ENCODE results near the gene MYBPHL. TPM values are rescaled to one million over a fixed set of nuclear protein-coding genes. Genes with fewer than 3 reads are reported as not detected.

The MYBPHL gene
- total and polyA plus RNA-seq, 2 donors (not counting 1 experiment from before 2014, with no cell fraction given): not detected

DNA sequence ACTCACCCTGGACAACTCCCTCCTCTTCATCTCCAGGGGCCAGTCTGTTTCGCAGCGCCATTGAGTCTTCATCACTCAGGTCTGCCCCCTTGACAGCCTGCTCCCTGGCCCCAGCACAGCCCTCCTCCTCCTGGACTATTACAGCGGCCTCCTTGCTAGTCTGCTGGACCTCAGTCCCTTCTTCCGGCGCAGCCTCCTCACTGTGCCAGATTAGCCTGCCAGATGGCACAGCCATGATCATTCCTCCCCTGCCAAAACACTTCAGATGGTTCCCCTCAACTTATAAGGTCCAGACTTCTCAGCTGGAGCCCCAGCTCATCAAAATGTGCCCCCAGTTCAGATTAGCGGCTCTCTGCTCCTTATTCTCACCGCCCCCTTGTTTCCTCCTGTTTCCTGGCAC, 64.4 kb downstream of the MYBPHL start:
- H3K4me2 ChIP-seq (ENCODE audit: extremely low read depth, insufficient read depth, low read length): no peak overlapping the region
- no peaks in the 10 kb centered on the region for H3K79me2 ChIP-seq (ENCODE audit: control insufficient read depth, insufficient read depth, low read length)
- no peak overlapping the region for H3K4me3 ChIP-seq (replicated peaks in 1 of 4; ENCODE audit: control extremely low read depth in 1 of 4, insufficient read depth in 1 of 4, low read depth in 3 of 4, low read length in 4 of 4)
- H4K20me1 ChIP-seq (ENCODE audit: control insufficient read depth, extremely low read depth, insufficient read depth, low read length): no peaks in the 10 kb centered on the region
- no peak for TF ChIP-seq EZH2 (IDR thresholded peaks at IDR 0.05; ENCODE audit: low read length, missing control alignments)
- TF ChIP-seq, protein P1, sequence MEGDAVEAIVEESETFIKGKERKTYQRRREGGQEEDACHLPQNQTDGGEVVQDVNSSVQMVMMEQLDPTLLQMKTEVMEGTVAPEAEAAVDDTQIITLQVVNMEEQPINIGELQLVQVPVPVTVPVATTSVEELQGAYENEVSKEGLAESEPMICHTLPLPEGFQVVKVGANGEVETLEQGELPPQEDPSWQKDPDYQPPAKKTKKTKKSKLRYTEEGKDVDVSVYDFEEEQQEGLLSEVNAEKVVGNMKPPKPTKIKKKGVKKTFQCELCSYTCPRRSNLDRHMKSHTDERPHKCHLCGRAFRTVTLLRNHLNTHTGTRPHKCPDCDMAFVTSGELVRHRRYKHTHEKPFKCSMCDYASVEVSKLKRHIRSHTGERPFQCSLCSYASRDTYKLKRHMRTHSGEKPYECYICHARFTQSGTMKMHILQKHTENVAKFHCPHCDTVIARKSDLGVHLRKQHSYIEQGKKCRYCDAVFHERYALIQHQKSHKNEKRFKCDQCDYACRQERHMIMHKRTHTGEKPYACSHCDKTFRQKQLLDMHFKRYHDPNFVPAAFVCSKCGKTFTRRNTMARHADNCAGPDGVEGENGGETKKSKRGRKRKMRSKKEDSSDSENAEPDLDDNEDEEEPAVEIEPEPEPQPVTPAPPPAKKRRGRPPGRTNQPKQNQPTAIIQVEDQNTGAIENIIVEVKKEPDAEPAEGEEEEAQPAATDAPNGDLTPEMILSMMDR (conservative IDR thresholded peaks at IDR 0.05 in 1 of 2, IDR thresholded peaks at IDR 0.05 in 1 of 2; ENCODE audit: low read depth in 1 of 2, low read length in 2 of 2): no peak
- DNase-seq (ENCODE audit: low read depth in 2 of 2): peak; percentile 30 to 31
- no peak overlapping the region for H3K27ac ChIP-seq (ENCODE audit: insufficient read depth, low read length)
- no peaks in the 10 kb centered on the region for H3K9me3 ChIP-seq (ENCODE audit: control insufficient read depth, insufficient read depth, low read depth, low read length)
- H3K4me1 ChIP-seq (ENCODE audit: control insufficient read depth, extremely low read depth, insufficient read depth, low read length): peaks cover 18% of the 10 kb centered on the region
- peaks cover 2% of the 10 kb centered on the region for H3K27me3 ChIP-seq (ENCODE audit: control insufficient read depth, insufficient read depth, low read length)
- no peak overlapping the region for H3K9ac ChIP-seq (ENCODE audit: insufficient read depth, low read length)
- no peak overlapping the region for H2AFZ ChIP-seq (ENCODE audit: low read length)
- H3K36me3 ChIP-seq (ENCODE audit: control insufficient read depth, insufficient read depth, low read length): peaks cover 15% of the 10 kb centered on the region

Other genes starting within 250 kb of the MYBPHL start
- 59.1 and 66.6 TPM in 2 replicates for gene TAF13, start 231.0 kb downstream of the MYBPHL start, total RNA-seq
- gene TAF13, start 231.0 kb downstream of the MYBPHL start, polyA plus RNA-seq: 85.7 and 98.7 TPM in 2 replicates
- gene TMEM167B, start 216.2 kb downstream of the MYBPHL start, total RNA-seq: 39.5 and 52.2 TPM in 2 replicates
- 21.8 and 35.3 TPM in 2 replicates for gene TMEM167B, start 216.2 kb downstream of the MYBPHL start, polyA plus RNA-seq
- gene ELAPOR1, start 192.9 kb downstream of the MYBPHL start, total RNA-seq: 0.17 and 0.26 TPM in 2 replicates
- gene ELAPOR1, start 192.9 kb downstream of the MYBPHL start, polyA plus RNA-seq: 0.30 and 0.76 TPM in 2 replicates
- gene SARS1, start 93.1 kb downstream of the MYBPHL start, total RNA-seq: 429 and 437 TPM in 2 replicates
- 229 and 237 TPM in 2 replicates for gene SARS1, start 93.1 kb downstream of the MYBPHL start, polyA plus RNA-seq
- 3.1 and 3.5 TPM in 2 replicates for gene CELSR2, start 57.5 kb downstream of the MYBPHL start, total RNA-seq
- gene CELSR2, start 57.5 kb downstream of the MYBPHL start, polyA plus RNA-seq: 0.67 and 1.2 TPM in 2 replicates
- gene PSRC1, start 23.9 kb downstream of the MYBPHL start, total RNA-seq: 4.1 and 8.3 TPM in 2 replicates
- gene PSRC1, start 23.9 kb downstream of the MYBPHL start, polyA plus RNA-seq: 9.9 and 18.5 TPM in 2 replicates
- gene SORT1, start 90.9 kb upstream of the MYBPHL start, total RNA-seq: 12.8 and 37.5 TPM in 2 replicates
- 17.0 and 27.5 TPM in 2 replicates for gene SORT1, start 90.9 kb upstream of the MYBPHL start, polyA plus RNA-seq
- gene PSMA5, start 119.4 kb upstream of the MYBPHL start, total RNA-seq: 39.0 and 41.0 TPM in 2 replicates
- 142 and 145 TPM in 2 replicates for gene PSMA5, start 119.4 kb upstream of the MYBPHL start, polyA plus RNA-seq
- 0.26 and 1.7 TPM in 2 replicates for gene SYPL2, start 159.5 kb upstream of the MYBPHL start, total RNA-seq
- 1.8 and 1.9 TPM in 2 replicates for gene SYPL2, start 159.5 kb upstream of the MYBPHL start, polyA plus RNA-seq
- gene ATXN7L2, start 176.9 kb upstream of the MYBPHL start, total RNA-seq: 1.5 and 2.0 TPM in 2 replicates
- gene ATXN7L2, start 176.9 kb upstream of the MYBPHL start, polyA plus RNA-seq: 0.86 and 1.6 TPM in 2 replicates
- 5.1 and 6.6 TPM in 2 replicates for gene CYB561D1, start 187.1 kb upstream of the MYBPHL start, total RNA-seq
- gene CYB561D1, start 187.1 kb upstream of the MYBPHL start, polyA plus RNA-seq: 4.7 and 5.1 TPM in 2 replicates
- gene AMIGO1, start 202.7 kb upstream of the MYBPHL start, total RNA-seq: 1.8 and 2.5 TPM in 2 replicates
- gene AMIGO1, start 202.7 kb upstream of the MYBPHL start, polyA plus RNA-seq: 0.40 and 0.57 TPM in 2 replicates
- gene GPR61, start 232.9 kb upstream of the MYBPHL start, total RNA-seq: 0.26 TPM in 1 of 2 replicates, not detected in the other
- 0.01 TPM in 1 of 2 replicates, not detected in the other for gene GPR61, start 232.9 kb upstream of the MYBPHL start, polyA plus RNA-seq
- 10.3 and 11.4 TPM in 2 replicates for gene GNAI3, start 241.6 kb upstream of the MYBPHL start, total RNA-seq
- gene GNAI3, start 241.6 kb upstream of the MYBPHL start, polyA plus RNA-seq: 12.9 and 14.4 TPM in 2 replicates